Measurements from ENCODE around the gene DFFB.

The DFFB gene

DNA sequence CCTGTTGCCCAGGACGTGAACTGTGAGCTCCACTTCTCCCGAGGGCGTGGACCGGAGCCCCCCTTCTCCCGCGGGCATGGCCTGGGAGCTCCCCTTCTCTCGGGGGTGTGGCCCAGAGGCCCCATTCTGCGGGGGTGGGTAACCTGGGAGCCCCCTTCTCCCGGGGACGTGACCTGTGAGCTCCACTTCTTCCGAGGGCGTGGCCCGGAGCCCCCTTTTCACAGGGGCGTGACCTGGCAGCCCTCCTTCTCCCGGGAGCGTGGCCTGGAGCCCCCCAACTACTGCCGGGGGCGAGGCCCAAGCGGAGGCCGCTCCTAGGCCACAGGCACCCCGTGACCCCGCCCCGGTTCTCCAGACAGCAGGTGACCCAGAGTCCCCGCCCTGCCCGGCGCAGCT, 42.5 kb downstream of the DFFB start:
- no peak for DNase-seq

DNA sequence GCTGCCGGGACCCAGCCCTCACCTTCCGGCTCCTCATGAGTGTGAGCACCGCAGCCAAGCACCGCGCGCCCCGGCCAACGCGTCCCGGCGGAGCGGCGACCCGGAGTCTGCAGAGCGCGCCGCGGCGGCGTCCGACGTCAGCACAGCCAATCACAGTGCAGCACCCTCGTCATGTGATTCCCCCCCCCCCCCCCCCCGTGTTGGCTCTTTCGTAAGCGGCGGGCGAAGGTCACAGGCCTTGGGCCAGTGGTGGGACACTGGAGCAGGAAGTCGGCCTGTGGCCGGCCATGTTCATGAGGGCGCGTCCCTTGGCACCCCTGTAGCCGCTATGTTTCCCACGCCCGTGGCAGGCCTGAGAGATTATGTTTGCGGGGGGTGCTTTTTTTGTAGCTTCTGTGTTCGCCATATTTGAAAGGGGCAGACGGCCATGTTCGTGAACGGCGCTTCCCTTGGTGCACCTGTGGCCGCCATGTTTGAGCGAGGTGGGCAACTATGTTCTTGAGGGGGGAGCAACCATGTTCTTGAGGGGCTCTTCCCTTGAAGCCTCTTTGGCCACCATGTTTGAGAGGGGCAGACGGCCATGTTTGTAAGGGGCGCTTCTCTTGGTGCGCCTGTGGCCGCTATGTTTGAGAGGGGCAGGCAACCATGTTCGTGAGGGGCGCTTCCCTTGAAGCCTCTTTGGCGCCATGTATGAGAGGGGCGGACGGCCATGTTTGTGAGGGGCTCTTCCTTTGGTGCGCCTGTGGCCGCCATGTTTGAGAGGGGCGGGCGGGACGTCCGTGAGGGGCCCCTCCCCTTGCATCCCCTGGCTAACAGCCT, 43.1 kb downstream of the DFFB start, which contains the start of gene C1orf174:
Gene C1orf174 (minus strand): TSS at position 123 of the 819 bp plus-strand sequence. CDS start 86 bp downstream, at position 37.
- peak; percentile 98 for DNase-seq

DNA sequence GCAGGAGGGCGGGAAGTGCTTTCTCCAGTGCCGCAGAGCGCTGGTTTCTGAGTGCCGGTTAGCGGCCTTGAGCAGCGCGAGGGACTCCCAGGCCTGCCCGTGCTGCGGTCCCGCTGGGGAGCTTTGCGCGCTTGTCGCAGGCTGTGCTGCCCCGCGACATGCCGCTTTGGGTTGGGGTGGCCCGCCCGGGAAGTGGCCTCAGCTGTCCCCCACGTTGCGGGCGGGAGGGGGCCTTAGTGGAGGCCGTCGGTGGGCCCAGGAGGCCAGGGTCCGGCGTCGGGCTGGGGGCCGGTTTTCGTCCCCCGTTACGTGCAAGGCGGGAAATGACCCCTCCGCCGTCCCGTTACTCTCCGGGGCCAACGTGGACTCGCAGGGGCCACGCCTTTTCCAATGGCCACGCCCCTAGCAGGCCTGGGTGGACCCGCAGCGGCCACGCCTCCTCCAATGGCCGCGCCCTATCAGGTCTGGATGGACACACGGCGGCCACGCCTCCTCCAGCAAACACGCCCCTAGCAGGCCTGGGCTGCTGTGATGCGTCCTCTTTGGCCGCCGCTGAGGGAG, 43.8 kb downstream of the DFFB start:
- peak; percentile 92 for DNase-seq

DNA sequence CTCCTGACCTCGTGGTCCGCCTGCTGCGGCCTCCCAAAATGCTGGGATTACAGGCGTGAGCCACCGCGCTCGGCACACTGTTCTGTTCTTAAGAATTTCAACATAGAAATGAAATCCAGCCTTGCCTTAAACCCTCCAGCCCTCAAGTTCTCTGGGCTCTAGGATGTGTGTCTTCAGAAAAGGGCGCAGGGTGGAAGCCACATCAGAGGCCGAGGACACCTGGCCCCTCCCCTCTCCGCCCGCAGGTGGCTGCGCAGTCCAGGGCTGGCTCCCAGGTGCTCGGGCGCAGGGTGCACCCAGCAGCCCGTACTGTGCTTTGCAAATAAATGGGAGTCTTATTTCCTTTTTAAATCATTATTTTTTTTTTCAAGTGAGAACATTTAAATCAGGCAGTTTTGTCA, 44.8 kb downstream of the DFFB start:
- peak; percentile 45 for DNase-seq

DNA sequence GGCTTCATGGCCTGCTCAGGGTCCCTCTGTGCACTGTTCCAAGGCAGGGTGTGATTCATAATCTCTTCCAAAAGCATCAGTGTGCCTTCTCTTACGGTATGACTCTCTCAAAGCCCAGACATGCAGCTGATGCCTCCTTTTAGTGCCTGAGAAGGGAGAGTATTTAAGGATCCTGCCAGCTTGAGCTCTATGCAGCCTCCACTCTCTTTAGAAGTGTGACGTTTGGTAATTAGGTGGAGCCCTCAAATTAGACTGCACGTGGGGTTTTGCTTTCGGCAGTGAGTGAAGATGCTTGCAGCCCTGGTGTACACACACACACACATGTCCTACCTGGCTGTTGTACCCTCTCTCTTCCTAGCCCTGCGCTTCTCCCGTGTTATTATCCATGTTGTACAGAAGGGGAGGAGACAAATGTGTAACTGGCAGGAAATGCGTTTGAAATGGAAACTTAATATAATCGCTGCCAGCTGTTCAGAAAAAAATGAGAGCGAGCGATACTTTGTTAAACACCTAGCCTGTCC, 45.4 kb downstream of the DFFB start:
- DNase-seq, result peak; percentile 32

DNA sequence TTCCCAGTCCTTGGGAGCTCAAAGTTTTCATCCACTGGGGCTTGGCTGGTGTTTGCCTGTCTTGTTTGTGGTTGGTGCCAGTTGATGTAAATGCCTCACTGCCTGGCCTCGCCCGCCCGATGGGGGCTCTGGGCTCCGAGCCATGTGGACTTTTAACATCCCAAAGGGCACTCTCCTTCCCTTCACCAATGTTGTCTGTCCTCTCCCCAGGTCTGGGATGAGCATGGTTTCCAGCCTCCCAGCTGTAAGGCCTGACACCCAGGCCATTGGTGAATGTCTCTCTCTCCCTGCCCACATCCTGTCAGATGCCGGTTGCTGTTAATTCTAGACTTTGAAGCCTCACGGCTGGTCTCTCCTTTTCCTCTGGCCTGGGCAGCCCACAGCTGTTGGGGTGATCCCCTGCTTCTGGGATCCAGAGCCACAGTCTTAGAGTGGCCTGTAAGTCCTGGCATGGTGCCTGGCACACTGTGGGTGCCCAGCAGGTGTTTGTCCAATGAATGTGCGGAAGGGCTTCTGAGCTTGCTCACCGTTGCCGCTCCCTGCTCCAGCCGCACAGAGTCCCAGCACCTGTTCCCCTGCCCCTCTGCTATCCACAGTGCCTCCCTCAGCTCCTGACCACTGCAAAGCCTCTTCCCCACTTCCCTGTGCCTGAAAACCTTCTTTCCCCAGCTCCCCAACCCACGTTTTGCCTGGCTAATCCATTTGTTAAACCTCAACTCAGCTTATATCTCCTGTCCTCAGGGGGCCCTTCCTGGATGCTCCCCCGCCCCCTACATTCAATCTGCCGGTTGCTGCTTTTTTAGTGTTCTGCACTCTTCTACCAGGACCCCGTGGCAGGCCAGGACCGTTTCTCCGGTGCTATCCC, 46.1 kb downstream of the DFFB start:
- DNase-seq, result peak; percentile 48

DNA sequence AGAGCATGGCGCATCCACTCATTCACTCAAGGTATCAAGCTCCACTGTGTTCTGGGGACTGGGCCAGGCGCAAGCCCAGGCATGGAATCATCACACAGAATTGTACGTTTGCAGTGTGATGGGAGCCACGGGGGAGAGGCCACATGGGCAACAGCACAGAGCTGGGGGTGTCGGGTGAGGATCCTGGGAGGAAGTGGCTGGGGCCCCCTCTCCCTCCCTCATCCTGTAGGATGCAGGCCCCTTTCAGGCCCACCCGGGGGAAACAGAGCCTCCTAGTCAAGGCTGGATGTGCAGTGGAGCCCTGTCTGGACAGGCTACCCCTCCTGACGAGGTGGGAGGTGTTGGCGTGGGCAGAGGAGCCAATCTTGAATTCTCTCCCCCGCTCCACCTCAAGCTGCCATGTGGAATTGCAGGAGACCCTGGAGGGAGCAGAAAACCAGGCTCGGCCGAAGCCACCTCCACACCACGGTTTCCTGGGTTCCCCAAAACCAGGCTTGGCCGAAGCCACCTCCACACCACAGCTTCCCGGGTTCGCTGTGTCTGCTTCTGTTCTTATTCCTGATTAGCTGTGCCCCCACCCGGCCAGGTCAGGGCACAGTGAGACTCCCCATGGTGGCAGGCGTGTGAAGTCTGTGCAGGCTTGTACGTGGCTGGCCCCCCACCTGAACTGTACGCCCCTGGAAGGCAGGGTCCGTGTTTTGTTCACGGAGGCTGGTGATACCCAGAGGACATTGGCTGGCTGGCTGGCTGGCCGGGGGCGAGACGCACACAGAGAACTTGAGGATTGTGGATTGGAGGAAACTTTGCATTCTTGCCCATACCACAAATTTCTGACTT, 46.9 kb downstream of the DFFB start:
- DNase-seq, result no peak

DNA sequence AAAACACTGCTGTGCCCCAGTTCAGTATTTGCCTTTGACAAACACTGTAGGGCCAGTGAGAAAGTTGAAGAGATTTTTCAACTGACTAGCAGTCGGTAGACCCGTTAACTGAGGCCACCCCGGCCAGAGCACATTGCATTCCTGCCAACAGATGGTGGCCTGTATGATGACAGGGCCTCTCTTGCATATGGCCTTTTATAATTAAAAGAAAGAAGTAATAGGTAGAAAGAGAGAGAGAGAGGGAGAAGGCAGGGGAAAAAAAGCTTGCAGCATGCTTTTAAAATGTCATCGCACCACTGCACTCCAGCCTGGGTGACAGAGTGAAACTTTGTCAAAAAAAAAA, 47.5 kb downstream of the DFFB start:
- DNase-seq, result no peak

DNA sequence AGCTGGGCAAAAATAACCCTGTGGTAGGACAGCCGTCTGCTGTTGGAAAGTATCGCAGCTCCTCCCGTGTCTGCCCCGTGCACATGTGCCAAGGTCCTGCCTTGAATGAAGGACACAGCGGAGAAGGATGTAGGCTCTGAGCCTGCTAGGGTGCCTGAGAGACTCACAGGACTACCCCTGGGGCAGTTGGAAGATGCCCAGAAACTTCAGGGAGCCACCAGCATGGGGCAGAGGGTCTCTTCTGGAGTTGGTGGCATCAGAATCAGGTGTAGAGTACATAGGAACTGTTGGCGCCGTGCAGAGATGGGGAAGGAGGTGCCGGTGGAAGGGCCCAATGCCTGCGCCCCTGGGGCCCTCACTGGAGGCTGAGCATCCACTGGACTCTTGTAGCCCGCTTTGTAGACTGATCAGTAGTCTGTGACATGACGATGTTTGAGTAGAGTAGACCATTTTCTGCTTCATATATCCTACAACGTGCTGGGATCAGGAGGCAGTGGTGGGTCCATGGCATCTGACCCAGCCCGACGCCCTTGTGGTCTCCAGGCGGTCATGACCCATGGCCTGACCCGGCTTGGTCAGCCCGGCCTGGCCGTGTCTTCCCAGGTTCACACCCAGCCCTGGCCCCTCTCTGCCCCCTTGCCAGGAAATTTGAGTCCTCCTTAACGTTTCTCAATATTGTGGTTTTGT, 48.1 kb downstream of the DFFB start:
- DNase-seq, result no peak

DNA sequence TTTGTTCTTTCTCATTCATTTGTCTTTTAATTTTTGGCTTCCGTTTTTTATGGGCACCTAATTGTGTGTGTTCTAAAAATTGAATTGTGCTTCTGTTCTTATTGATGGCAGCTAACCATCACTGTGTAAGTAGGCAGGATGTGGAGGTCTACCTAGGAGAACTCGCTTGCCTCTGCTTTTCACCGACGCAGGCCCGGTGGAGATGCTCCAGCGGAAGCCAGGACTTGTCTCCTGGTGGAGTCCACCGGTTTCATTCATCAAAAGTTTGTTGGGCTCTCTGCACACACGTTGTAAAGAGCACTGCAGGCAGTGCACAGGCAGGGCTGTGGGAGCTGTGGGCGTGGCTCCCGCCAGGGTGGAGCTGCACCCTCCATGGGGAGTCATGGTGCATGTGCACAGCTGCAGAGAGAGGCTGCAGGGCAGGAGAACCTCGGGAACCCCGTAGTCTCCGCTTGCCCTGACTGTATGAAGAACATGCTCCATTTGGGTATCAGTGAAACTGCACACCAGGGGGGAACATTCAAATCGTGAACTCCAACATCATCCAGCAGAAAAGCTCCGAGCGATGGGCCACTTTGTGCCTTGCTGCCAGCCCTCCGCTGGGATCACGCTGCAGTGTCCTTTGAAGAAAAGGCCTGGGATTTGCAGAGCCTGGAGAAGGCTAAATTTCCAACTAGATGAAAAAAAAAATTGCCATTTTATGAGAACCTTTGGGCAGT, 48.8 kb downstream of the DFFB start:
- DNase-seq, result no peak

DNA sequence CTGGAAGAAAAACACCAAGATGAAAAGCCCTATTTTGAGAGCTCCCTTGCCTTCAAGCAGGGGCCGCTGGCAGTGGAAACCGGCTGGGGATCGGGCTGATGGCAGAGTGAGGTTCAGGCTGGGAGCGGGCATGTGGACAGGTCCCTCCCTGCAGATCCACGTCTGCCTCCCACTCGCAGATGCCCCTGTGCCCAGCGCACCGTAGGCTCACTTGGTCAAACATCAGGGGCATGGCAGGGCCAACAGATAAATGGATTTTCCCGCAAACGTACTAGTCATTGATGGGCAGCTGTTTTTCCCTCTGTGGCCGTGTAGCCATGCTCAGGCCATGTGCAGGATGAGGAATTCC, 49.4 kb downstream of the DFFB start:
- no peak for DNase-seq

DNA sequence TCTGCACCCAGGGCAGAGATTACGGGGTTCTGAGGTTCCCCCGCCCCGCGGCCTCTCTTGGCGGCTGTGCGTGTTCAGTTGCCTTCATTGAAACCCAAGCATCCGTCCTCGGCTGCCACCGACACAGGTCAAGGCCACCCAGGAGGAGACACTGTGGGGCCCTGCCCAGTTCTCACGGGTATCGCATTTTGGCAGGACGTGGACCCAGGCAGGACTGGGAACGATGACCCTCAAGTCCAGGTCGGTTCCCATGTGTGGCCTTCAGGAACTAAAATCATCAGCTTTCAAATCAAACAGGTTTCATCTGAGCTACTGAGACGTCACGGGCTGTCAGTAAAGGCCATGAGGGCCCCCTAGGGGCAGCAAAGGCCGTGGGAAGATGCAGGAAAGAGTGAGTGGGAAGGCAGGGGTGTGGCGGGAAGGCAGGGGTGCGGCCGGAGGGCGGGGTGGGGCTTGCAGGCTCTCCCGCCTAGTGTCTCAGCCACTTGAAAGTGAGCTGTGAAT, 49.8 kb downstream of the DFFB start:
- peak; percentile 43 for DNase-seq

DNA sequence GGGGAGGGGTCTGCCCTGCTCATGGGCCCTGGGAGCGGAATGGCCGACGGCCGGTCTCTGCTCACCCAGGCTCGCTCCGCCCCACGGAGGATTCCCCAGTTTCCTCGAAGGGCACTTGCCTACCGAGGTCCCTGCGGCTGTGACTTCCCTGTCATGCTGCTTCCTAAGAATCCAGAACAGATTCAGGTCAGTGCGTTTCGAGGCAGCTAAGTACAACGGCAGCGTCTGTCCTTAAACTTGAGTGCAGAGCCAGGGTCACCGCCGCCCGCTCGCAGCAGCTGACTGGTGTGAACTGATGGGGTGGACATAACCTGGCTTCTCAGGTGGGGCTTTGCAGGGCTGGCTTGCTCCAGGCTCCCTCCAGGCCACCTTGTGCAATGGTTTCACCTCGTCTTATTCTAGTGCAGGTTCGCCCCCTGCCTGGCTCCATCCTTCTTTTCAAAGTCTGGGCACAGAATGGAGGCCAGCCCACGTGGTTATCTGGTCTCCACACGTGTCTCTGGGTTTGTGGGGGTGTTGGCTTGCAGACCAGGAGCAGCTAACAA, 50.4 kb downstream of the DFFB start:
- no peak for DNase-seq

DNA sequence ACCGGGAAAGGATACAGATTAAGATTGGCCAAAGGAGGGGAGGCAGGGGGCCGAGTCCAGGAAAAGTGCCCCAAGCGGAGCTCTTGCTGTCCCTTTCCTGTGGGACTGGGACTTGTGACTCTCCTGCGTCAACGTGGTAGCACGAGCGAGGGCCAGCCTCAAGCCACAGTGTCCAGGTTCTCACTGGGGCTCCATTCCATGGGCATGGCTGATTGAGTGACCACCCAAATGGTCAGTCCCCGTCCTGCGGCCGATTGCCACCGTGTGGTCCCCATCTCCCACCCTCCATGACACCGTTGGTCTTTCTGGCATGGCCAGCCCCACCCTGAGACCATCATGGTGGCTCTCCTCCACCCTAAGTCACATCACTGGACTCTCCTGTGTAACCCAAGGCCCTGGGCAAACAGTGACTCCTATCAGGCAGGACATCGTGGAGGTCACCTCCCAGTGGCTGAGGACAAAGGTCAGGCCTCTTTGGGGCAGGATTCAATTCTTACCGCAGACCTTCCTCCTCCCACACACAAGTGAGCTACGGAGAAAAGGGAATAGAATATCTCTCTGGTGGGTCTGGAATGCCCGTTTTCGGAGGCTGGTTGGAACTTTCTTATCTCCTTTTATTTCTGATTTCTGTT, 51.7 kb downstream of the DFFB start:
- no peak for DNase-seq

DNA sequence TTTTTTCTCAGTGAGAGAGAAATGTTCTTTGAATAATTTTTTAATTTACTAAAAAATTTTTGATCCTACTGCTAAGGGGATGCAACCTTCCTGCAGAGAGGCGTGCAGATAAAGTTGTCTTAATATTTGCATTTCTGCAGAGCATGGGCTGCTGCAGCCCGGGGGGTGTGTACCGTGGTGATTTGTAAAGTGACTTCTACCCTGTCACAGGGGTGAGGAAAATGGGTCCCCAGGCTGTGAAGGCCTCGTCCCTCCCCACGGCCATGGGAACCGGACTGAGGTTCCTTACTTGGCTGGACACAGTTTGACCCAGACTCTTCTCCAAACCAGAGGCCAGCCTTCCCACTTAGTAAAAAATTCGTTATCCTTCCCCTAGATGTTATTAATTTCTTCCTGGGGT, 52.3 kb downstream of the DFFB start:
- no peak for DNase-seq

DNA sequence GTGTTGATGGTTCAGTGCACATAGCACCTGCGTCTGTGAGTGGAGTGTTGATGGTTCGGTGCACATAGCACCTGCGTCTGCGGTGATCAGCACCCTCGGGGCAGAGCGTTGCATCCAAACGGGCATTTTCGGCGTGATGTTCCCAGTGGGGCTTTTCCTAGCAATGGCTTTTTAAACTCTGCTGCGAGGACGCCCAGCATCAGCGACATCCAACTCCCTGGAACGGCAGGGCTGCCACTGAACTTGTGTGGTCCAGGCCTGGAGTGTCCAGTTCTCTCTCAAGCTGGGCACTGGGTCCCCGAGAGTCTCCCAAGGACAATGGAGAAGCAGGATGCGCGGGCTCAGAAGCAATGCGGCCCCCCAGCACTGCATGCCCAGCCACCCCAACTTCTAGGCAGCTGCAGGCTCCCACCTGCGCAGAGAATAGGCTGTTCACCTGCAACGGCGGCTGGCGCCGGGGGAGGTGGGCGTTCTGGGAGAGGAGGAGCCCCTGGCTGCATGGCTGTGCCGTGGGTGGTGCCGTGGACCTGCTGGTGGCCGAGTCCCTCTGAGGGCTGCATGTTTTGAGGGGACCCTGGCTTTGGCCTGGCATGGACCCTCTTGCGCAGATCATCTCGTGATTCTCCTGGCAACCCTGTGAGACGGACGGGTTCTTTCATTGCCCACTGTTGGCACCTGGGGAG, 52.9 kb downstream of the DFFB start:
- DNase-seq, result no peak

DNA sequence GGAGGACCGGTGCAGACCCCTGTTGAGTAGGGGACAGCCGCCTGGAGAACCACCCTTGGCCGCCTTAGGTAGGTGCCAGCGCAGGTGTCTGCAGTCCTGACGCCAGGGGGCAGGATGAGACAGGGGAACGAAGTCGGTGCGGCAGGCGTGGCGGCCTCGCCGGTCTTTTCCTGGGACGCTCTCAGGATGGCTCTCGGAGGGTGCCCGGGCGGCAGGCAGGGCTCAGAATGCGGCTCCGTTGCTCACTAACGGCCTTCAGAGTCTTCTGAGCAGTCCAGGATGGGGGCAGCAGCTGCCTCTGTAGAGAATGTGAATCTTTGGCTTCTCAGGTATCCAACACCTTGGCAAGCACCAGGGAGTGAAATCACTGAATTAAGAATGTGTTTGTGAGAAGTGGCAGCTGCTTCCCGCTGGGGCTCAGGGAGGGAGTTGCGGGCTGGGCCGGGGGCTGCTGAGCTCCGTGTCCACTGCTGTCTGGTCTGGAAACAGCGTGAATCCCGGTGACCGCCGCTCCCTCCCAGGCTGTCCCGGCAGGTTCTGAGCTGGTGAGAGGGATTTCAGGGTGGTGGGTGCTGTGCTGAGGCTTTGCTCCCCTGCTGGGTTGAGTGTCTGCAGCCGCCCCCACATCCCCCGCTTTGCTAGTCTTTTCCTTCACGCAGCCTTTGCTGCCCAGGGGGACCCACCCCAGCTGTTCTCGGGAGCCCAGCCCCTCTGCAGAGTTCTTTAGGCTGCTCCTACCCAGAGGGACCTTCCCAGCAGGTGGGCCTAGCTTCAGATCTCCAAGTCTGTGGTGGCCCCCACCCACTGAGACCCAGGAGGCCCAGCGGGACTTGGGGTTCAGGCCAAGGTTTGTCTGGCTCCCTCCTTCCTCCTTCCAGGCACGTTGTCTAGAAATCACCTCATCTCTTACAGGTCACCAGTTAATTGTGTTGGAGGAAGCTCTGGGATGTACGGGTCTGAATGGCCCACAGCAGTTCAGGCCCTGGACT, 53.9 kb downstream of the DFFB start:
- DNase-seq, result peak; percentile 73
